Nucleus accumbens (tissue), 56 donors: ENCODE measurements around the gene DMAC2.
"Not testable (repeated sequence)": the region's sequence is repeated elsewhere in the genome, so short reads cannot be mapped to it uniquely, and the experiment has no call there.

Experiments used
- DNase-seq, 56 donors: peaks; one replicate each; lab custom pipeline; 2025; lab: John Stamatoyannopoulos, UW

The DMAC2 gene

DNA sequence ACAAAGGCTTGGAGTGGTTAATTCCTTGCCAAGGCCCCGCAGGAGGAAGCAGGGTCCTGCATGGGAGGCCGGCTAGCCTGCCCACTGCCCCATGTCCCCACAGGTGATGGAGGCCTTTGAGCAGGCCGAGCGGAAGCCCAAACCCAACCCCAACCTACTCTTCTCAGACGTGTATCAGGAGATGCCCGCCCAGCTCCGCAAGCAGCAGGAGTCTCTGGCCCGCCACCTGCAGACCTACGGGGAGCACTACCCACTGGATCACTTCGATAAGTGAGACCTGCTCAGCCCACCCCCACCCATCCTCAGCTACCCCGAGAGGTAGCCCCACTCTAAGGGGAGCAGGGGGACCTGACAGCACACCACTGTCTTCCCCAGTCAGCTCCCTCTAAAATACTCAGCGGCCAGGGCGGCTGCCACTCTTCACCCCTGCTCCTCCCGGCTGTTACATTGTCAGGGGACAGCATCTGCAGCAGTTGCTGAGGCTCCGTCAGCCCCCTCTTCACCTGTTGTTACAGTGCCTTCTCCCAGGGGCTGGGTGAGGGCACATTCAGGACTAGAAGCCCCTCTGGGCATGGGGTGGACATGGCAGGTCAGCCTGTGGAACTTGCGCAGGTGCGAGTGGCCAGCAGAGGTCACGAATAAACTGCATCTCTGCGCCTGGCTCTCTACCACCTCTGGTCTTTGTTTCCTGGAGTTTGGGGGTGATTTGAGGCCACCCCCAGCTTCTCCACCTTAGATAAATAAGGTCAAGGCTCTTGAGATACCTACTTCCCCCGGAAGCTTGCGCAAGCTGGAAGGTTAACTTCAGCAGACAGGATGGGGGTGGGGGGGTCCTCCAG, 15.2 kb downstream of the DMAC2 start:
- DNase-seq, result no peak

DNA sequence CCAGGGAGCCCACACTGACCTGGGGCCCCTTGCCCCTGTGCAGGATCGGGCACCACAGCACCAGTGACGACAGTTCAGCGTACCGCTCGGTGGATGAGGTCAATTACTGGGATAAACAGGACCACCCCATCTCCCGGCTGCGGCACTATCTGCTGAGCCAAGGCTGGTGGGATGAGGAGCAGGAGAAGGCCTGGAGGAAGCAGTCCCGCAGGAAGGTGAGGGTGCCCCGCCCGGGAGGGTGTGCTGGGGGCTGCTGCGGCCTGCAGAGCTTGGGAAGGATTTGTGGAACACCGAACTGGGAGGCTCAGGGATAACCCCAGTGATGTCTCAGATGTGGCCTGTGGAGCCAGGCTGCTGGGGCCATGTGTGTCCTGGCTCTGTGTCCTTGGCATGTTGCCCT, 16.8 kb downstream of the DMAC2 start:
- no peak for DNase-seq

DNA sequence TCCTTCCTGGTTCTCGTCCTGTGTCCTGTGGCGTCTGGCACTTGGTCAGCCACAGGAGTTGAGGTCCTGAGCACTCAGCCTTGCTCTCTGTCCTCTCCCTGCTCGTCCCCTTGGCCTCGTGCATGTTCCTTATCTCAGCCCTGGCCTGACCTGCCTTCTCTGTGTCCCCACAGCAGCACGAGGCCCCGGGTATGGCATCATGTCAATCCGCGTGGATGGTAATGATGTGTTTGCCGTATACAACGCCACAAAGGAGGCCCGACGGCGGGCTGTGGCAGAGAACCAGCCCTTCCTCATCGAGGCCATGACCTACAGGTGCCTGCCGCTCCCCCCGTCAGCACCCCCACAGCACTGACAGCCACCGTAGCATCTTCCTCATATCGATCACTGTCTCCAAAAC, 17.3 kb downstream of the DMAC2 start:
- DNase-seq, result no peak

GRCh38 chr19:41421973-41422372, 17.7 kb downstream of the DMAC2 start:
- DNase-seq, result no peak

DNA sequence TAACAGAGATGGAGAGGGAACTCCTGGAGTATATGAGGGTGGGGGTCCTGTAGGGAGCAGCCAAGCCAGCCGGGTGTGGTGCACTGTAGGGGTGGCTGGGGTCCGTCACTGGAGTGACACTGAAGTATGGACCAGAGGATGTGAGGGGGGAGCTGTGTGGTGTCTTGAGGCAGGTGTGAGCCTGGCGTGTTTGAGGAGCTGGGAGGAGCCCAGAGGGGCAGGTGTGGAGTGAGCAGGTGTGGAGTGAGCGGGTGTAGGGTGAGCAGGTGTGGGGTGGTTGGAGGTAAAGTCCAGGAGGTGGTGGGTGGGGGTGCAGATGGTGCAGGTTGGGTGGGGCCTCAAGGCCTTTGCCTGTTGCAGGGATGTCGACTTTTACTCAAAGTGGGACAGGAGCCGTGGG, 18.4 kb downstream of the DMAC2 start:
- no peak for DNase-seq

DNA sequence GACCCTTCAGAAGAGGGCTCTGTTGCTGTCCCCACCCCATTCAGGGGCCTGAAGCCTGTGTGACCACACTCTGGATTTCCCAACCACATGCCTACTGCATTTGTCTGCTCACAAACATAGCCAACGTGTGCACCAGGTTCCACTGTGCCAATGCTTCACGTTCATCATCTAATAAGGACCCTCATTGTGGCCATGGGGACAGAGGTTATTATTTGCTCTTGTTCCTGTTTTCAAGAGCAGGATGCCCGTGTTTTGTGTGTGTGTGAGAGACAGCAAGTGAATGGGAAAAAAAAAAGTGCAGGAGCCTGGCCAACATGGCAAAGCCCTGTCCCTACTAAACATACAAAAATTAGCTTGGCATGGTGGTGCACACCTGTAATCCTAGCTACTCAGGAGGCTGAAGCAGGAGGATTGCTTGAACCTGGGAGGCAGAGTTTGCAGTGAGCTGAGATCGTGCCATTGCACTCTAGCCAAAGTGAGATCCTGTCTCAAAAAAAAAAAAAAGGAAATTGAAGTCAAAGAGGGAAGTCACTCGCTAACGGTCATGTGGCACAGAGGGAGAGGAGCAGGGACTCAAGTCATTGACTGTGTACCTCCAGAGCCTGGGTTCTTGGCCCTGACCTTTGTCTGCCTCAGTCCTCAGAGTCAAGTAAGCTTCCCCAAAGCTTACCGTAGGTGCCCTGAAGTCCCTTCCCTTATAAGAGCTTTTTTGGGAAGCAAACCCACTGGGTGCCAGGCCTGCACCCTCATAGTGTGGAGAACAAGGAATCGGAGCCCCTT, 19.4 kb downstream of the DMAC2 start:
- peak in 3 of 56 donors; percentile 8 to 39 (median 9) for DNase-seq

DNA sequence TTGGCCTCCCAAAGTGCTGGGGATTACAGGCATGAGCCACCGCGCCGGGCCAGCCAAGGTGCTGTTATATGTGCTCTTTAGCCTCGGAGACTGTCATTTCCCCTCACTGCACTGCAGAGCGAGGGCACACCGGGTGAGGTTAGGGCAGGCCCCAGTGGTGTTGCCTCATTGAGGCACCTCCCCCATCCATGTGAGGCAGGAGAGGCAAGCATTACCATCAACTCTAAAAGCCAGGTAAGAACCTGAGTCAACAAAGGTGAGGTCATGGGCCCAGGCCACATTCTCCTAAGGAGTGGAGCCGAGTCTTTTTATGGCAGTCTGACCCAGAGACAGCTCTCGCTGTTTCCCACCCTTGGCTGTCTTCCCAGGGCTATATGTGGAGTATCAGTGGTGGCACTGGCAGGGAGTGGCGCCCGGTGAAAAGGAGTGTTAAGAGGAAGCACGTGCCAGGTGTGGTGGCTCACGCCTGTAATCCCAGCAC, 23.5 kb downstream of the DMAC2 start:
- DNase-seq, result no peak

DNA sequence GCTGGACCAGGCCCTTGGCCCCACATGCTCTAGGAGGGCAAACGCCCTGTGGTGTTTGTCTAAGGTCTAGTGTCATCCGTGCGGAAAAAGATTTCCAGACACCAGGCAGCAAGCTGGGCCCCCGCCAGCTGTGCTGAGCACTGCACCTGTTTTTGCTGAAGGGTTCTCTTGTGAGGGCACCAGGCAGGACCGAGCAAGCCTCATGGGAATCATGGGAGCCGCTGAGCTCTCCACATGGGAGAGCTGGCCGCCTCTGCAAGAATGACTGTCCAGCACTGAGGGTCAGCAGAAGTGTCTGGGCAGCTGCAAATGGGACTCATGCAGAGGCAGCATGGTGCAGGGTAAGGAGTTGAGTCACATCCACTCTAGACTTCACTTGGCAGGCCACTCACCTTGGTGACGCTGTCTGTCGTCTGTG, 24.5 kb downstream of the DMAC2 start:
- no peak for DNase-seq

- no peak for DNase-seq
Observed at GRCh38 chr19:41414461-41414860, 25.3 kb downstream of the DMAC2 start.

GRCh38 chr19:41413947-41414346, 25.8 kb downstream of the DMAC2 start:
- DNase-seq, result no peak

DNA sequence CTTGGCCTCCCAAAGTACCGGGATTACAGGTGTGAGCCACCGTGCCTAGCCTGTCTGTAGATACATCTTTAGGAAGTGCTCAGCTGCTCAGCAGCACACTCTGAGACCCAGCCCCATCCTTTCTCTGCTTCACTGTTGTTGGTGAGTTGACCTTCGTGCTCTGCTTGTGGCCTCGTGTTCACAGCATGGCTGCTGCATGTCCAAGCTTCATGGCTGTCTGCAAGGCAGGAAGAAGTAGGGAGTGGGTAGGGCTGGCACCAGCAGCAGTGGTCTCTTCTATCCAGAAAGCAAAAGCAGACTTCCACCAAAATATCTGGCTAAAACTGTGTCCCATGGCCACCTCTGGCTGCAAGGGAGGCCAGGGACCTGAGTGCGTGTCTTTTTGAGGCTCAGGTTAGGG, 26.8 kb downstream of the DMAC2 start:
- no peak for DNase-seq

DNA sequence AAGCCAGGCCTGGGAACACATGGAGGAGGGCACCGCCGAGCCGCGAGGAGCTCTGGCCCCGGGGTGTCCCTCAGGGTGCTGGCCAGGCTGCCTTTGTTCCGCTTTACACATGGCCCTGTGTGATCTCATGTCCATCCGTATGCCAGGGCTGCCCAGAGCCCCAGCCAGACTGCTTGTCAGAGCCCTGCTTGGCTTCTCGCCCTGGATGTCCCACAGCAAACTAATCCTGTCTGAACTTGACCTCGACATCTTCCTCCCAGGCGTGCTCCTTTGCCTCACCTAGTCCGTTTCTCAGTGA, 27.8 kb downstream of the DMAC2 start:
- peak in 43 of 56 donors; percentile 1 to 80 (median 42) for DNase-seq

GRCh38 chr19:41411100-41411967, 28.4 kb downstream of the DMAC2 start:
- no peak for DNase-seq

- DNase-seq, result no peak
Observed at GRCh38 chr19:41410336-41411054, 29.2 kb downstream of the DMAC2 start.

DNA sequence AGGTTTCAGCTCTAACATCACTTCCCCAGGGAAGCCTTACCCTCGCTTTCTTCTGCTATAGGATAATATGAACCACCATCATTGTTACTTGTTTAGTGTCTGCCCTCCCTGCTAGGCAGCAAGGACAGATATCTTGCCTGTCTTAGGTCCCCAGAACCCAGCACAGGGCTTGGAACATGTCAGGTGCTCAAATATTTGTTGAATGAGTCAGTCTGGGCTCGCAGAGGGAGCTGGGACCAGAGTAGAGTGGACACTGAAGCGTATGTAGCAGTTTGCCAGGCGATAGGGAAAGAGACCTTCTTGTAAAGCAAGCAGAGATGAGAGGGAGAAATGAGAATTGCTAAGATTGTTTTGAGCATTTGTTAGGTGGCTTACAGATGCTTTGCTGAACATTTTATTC, 30.4 kb downstream of the DMAC2 start:
- no peak for DNase-seq

DNA sequence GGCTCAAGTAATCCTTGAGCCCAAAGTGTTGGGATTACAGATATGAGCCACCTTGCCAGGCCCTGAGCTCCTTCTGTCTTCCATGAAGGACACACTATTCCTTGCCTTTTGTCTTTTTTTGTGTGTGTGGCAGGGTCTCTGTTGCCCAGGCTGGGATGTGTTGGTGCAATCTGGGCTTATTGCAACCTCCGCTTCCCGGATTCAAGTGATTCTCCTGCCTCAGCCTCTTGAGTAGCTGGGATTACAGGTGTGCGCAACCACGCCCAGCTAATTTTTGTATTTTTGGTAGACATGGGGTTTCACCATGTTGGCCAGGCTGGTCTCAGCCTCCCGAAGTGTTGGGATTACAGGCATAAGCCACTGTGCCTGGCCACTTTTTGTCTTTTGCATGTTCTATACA, 30.9 kb downstream of the DMAC2 start:
- not testable (repeated sequence) for DNase-seq

GRCh38 chr19:41408256-41408655, 31.5 kb downstream of the DMAC2 start:
- DNase-seq, result no peak

GRCh38 chr19:41407271-41407670, 32.4 kb downstream of the DMAC2 start:
- DNase-seq, result no peak

DNA sequence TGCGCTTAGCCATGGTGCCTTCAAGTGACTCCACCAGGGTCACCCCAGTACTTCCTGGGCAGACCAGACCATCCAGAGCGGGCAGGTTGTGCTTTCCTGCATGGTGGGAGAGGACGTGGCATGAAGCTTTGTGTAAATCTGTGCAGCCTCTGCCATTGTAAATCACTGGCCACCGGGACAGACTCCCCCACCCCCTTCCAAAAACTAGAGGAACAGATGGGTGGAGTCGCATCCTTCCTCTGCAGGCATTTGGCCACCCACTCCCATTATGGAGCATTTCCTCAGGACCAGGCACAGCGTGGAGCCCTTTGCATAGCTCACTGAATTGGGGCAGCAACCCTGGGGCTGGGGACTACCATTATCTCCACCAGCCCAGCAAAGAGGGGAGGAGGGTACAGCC, 33.9 kb downstream of the DMAC2 start:
- no peak for DNase-seq
